GM10266 (cell line): ENCODE data around the gene MMAB.
"Not testable (repeated sequence)": the region's sequence is repeated elsewhere in the genome, so short reads cannot be mapped to it uniquely, and the experiment has no call there.

ENCODE experiments used
- DNase-seq: peaks from one replicate; pipeline ENCODE4 v3.0.0; 2012; ENCODE audit errors: extremely low spot score
- CTCF ChIP-seq: IDR thresholded peaks from 2 replicates; pipeline ENCODE4 v1.5.1; 2012; ENCODE audit warnings: mild to moderate bottlenecking, low read depth; ENCODE audit not compliant: control insufficient read depth, insufficient read depth; ENCODE audit errors: missing control alignments

The MMAB gene

GRCh38 chr12:109608270-109608669 lies 35.0 kb upstream of the MMAB start:
- no peak for DNase-seq
- TF ChIP-seq CTCF = no peak

- no peak for TF ChIP-seq CTCF
- no peak for DNase-seq
These were observed 34.3 kb upstream of the MMAB start for GRCh38 chr12:109607618-109608017.

GRCh38 chr12:109606320-109607028 lies 33.2 kb upstream of the MMAB start:
- DNase-seq = no peak
- TF ChIP-seq CTCF = no peak

DNA sequence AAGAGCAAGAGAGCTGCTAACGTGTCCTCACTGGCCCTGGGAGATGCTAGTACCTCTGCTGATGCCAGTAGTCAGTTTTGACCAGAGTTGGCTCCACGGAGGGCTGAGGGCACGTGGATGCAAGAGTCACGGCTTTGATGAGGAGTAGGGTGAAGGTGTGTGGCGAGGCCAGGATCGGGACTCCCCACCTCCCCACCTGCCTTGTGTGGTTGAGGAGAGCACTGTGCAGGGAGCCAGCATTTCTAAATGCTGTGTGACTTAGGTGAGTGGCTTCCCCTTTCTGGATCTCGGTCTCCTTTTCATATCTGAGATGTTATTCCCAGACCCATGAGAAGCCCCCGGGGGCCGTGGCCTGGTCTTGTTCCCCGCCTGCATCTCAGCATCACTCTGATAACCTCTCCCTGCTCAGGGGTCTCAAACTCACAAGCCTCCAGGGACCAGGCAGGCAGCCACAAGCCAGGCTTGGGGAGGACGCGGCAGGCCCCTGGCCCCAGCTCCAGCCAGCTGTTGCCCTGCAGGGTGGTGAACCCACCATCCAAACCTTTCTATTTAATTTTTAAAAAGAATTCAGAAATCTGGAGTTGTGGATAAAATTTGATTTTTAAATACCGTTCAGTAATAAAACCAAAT lies 32.4 kb upstream of the MMAB start:
- no peak for TF ChIP-seq CTCF
- no peak for DNase-seq

DNA sequence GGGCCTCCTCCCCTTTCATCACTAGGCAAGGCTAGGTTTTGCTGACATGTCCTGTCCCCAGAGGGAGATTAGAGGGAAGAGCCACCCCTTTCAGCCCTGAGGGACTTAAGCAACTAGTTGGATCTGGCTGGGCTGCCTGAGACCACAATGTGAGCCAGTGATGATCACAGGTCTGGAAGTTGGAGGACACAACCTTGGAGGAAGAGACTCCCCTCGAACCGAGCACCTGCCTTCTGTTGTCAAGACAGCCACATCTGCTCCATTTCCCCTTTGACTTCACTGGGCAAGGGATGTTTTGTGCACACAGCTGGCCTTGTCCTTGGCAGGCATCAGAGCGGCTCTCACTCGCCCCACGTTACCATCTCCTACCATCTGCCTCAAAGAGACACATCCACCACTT lies 31.7 kb upstream of the MMAB start:
- no peak for TF ChIP-seq CTCF
- DNase-seq = no peak

GRCh38 chr12:109604132-109604585 lies 30.9 kb upstream of the MMAB start:
- TF ChIP-seq CTCF = no peak
- no peak for DNase-seq

DNA sequence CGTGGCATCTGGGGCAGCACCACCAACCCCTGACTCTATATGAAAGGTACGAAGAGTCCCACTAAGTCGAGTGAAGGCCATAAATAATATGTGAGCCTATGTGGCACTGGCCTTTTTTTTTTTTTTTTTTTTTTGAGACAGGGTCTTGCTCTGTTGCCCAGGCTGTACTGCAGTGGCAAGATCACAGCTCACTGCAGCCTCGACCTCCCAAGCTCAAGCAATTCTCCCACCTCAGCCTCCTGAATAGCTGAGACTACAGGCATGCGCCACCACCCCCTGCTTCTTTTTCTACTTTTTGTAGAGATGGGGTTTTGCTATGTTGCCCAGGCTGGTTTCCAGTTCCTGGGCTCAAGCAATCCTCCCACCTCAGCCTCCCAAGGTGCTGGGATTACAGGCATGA lies 28.8 kb upstream of the MMAB start:
- not testable (repeated sequence) for DNase-seq
